Effector memory CD8-positive, alpha-beta T cell (primary cell): Measurements from ENCODE around the gene ADAM23.

Source experiments
- ATAC-seq: fragments of 150-1000 bp; cut with Tn5 transposase; replicated peaks from 2 replicates; pipeline ENCODE4 v1.10.0; 2021; ENCODE audit warnings: mild to moderate bottlenecking, moderate library complexity
- DNase-seq, 3 experiments: peaks; one replicate each; pipeline ENCODE4 v3.0.0; 2021
- H3K27ac Mint-ChIP-seq, 2 donors: one replicate each; pipeline ENCODE4 v1.8.0; 2022; ENCODE audit warnings: mild to moderate bottlenecking in 2 of 2, mixed read lengths in 2 of 2, moderate library complexity in 2 of 2
- H3K27me3 Mint-ChIP-seq, 2 donors: one replicate each; pipeline ENCODE4 v1.8.0; 2022; ENCODE audit warnings: mixed read lengths in 2 of 2
- H3K36me3 Mint-ChIP-seq: one replicate; pipeline ENCODE4 v1.8.0; 2022; ENCODE audit warnings: mild to moderate bottlenecking, moderate library complexity, mixed read lengths; ENCODE audit not compliant: insufficient read depth
- H3K4me1 Mint-ChIP-seq, 2 donors: one replicate each; pipeline ENCODE4 v1.8.0; 2022; ENCODE audit warnings: low read depth in 2 of 2, mixed read lengths in 2 of 2
- H3K4me3 Mint-ChIP-seq, 2 donors: one replicate each; pipeline ENCODE4 v1.8.0; 2022; ENCODE audit warnings: mild to moderate bottlenecking in 2 of 2, mixed read lengths in 2 of 2, moderate library complexity in 2 of 2
- H3K9me3 Mint-ChIP-seq, 2 donors: one replicate each; pipeline ENCODE4 v1.8.0; 2022; ENCODE audit warnings: mixed read lengths in 2 of 2

Gene ADAM23

DNA sequence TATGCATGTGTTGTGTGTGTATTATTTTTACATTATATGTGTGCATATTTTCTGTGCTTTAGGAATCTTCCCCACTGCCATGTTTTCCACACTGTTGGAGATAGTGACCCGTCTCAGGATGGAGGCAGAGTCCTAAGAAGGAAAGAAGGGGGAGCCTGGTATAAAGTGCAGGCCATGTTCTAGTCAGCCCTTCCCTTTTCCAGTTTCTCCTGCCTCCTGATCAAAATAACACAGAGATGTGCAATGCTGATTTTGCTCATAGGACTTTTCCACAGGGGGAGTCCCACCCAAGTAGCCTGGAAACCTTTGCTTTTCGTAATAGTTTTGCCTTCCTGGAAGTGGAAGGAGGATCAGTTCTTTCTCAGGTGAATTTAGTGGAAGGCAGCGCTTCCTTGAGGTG, 126.1 kb downstream of the ADAM23 start:
- no peak for DNase-seq
- Mint-ChIP-seq H3K27ac (no peak overlapping the region), H3K4me3 (no peak overlapping the region), H3K36me3 (no peaks in the 10 kb centered on the region), H3K27me3 (no peaks in the 10 kb centered on the region), H3K4me1 (no peaks in the 10 kb centered on the region), H3K9me3 (no peaks in the 10 kb centered on the region)
- no peak for ATAC-seq

DNA sequence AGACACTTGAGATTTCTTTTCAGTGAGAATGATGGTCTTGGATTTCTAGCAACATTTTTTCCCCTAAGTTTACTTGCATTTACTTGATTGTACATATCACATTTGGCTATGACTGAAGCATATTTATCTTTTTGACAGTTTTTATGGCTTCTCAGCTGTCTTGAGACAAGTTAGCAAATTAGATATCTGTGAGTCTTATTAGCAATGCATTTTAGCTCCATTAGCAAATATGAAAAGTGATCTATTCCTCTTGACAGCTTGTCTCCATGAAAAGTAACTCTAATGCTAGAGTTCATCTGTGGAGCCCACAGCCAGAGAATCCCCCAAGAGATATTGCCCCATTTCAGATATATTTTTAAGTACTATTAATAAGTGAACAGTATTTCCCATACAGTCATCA, 126.9 kb downstream of the ADAM23 start:
- Mint-ChIP-seq H3K27ac (no peak overlapping the region), H3K4me1 (no peaks in the 10 kb centered on the region), H3K9me3 (no peaks in the 10 kb centered on the region), H3K4me3 (no peak overlapping the region), H3K27me3 (no peaks in the 10 kb centered on the region), H3K36me3 (no peaks in the 10 kb centered on the region)
- ATAC-seq (no peak), DNase-seq (no peak)

DNA sequence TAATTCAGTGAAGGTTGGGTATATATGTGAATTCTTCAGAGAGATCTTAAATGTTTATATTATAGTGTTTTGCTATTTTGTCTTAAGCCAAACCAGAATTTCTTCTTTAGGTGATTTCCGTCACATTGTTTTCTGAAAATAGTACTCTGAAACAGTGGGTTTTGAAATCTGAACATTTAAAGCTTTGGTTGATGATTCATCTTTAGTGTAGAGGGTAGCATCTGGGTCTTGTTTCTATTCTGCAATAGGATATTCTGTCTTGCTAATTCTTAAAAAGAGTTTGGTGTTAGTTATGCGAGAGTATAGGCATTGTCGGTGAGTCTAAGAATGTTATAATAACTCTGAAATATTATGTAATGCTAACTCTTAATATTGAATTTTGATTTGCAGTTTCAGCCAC, 129.4 kb downstream of the ADAM23 start:
- no peaks in the 10 kb centered on the region for H3K27me3 Mint-ChIP-seq
- no peaks in the 10 kb centered on the region for H3K36me3 Mint-ChIP-seq
- H3K4me3 Mint-ChIP-seq, result no peak overlapping the region
- ATAC-seq, result no peak
- no peaks in the 10 kb centered on the region for H3K4me1 Mint-ChIP-seq
- DNase-seq, result no peak
- no peak overlapping the region for H3K27ac Mint-ChIP-seq
- no peaks in the 10 kb centered on the region for H3K9me3 Mint-ChIP-seq

DNA sequence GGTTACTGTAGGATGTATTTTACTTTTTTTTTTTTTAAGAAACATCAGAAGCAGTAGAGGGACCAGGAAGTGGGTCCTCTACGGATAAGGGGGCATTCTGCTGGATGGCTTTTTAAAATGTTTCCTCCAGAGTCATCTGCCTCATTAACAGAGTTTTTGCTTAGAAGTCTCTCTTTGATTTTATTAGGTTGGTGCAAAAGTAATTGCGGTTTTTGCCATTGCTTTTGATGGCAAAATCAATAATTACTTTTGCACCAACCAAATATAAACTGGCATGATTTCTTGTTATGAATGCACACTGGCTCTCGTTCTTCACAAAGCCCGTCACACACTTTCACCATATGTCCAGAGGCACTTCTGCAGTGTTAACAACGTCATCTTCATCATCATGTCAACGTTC, 130.5 kb downstream of the ADAM23 start:
- no peak overlapping the region for H3K4me3 Mint-ChIP-seq

DNA sequence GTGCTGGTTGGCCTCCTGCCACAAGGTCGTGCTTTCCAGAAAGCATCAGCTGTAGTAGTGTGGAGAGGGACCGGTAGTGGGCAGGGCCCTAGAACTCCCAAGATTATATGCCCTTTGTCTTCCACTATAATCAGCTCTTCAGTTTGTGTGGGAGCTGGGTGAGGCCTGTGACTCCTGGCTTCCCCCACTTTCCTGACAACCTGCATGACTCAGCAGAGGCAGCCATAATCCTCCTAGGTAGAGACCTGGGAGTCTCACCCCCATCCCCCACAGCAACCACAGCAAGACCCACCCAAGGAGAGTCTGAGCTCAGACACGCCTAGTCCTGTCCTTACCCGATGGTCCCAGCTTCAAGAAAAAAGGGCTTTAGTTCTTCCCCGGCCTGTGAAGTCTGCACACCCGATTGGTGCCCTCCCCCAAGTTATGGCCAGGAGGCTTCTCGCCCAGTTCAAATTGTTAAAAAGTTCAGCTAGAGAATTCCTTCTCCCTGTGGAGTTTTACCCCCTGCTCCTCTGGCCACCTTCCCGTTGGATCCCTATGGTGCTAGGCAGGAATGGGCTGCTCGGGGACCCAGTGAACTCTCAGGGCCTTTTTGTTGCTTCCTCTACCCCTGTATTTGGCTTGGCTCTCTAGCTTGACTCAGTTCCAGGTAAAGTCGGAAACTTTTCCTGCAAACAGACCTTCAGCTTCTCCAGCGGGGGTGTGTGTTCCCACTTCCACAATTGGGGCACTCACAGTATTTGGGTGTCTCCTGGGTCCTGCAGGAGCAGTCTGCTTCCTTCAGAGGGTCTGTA, 141.2 kb downstream of the ADAM23 start:
- peaks cover 9 to 20% of the 10 kb centered on the region in 2 donors for H3K27me3 Mint-ChIP-seq
- H3K9me3 Mint-ChIP-seq, result no peaks in the 10 kb centered on the region
- no peaks in the 10 kb centered on the region for H3K36me3 Mint-ChIP-seq
- no peak for DNase-seq
- H3K4me1 Mint-ChIP-seq, result no peaks in the 10 kb centered on the region
- no peak for ATAC-seq
- H3K27ac Mint-ChIP-seq, result no peak overlapping the region
- H3K4me3 Mint-ChIP-seq, result no peak overlapping the region

More for the DNA sequence above, 130.5 kb downstream of the ADAM23 start:
- H3K36me3 Mint-ChIP-seq, result no peaks in the 10 kb centered on the region
- no peak for DNase-seq
- no peaks in the 10 kb centered on the region for H3K27me3 Mint-ChIP-seq
- no peaks in the 10 kb centered on the region for H3K9me3 Mint-ChIP-seq
- no peaks in the 10 kb centered on the region for H3K4me1 Mint-ChIP-seq
- H3K27ac Mint-ChIP-seq, result no peak overlapping the region
- no peak for ATAC-seq

DNA sequence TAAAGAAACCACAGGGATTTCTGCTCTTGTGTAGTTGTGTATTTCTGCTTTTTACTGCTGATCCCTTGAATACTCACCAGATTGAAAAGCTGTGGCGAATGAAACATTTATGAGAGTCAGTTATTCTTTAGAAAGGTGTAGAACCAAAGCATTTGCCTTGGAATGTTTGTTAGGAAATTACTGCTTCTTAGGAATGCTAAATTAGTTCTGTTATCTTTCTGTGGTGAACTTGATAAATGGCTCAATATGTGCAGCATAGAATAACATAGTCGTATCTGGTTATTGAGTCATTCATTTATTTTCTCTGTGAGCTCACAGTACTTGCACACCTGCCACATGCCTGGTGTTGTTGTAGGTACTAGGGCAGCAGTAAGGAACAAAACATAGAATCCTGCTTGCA, 142.0 kb downstream of the ADAM23 start:
- Mint-ChIP-seq H3K9me3 (no peaks in the 10 kb centered on the region), H3K36me3 (no peaks in the 10 kb centered on the region), H3K4me1 (no peaks in the 10 kb centered on the region), H3K27ac (no peak overlapping the region), H3K27me3 (peaks cover 9 to 20% of the 10 kb centered on the region in 2 donors), H3K4me3 (no peak overlapping the region)
- ATAC-seq (no peak), DNase-seq (no peak)

DNA sequence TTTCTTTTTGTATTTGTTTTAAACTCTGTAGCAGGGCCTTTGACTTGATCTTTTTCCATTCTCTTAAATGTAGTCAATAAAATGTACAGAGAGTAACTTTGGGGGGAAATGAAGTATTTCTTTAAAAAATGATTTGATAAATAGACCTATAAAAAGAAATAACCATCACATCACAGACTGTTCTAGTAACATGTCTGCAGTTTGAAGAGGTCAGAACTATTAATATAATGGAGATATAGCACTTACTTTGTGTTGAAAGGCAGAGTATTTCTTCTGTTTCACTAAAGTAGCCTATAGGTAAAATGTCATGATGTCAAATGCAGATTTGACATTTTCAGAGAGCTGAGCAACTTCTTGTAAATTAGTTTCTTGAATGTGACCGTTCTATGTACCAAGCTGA, 143.3 kb downstream of the ADAM23 start:
- Mint-ChIP-seq H3K4me3 (no peak overlapping the region), H3K4me1 (no peaks in the 10 kb centered on the region), H3K27me3 (peaks cover 9 to 20% of the 10 kb centered on the region in 2 donors), H3K27ac (no peak overlapping the region), H3K9me3 (no peaks in the 10 kb centered on the region), H3K36me3 (no peaks in the 10 kb centered on the region)
- ATAC-seq, result no peak
- DNase-seq, result no peak

DNA sequence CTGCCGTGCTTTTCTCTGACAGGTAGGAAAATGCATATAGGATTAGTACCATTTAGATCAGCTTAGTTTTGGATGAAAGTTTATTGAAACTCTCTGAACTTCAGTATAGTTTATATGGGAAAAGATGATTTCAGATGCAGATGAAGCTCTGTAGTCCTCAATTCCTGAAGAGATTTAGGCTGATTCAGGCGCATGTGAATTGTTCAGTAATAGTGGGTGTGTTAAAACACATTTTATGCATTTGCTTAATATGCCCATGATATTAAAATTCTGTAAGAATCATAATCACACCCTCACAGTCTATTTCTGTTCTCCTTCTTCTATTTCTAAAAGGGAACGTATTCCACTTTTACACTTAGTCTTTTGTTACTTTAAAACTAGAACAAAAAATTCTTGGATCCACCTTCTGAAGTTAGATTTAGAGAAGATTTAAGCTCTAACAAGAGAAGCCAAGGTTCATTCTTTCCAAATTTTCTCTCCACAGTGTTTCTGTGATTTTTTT, 154.4 kb downstream of the ADAM23 start:
- H3K4me3 Mint-ChIP-seq, result no peak overlapping the region
- no peak overlapping the region for H3K27ac Mint-ChIP-seq
- DNase-seq, result no peak
- ATAC-seq, result no peak
- peaks cover 0 to 2% of the 10 kb centered on the region in 2 donors for H3K4me1 Mint-ChIP-seq
- no peaks in the 10 kb centered on the region for H3K36me3 Mint-ChIP-seq
- peaks cover 0 to 5% of the 10 kb centered on the region in 2 donors for H3K27me3 Mint-ChIP-seq
- H3K9me3 Mint-ChIP-seq, result no peaks in the 10 kb centered on the region

DNA sequence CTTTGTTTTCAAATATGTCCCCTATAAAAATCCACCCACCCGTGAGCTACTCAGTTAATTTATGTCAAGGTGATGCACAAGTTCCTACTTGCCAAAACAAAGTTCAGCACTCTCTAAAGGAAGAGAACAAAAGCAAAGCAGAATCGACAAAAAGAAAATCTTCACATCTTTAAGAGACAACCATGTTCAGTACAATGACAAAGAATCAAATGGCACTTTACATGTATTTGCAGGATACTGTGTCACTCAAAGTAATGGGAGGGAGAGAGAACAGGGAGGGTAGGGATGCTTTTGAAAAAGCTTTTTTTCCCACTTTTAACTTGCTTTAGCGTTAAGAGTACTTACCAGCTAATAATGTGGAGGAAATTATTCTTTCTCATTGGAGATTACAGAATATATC, 159.9 kb downstream of the ADAM23 start:
- Mint-ChIP-seq H3K4me3 (no peak overlapping the region), H3K36me3 (no peaks in the 10 kb centered on the region), H3K4me1 (peaks cover 0 to 2% of the 10 kb centered on the region in 2 donors), H3K27me3 (no peaks in the 10 kb centered on the region), H3K9me3 (no peaks in the 10 kb centered on the region), H3K27ac (no peak overlapping the region)
- DNase-seq (no peak), ATAC-seq (no peak)

DNA sequence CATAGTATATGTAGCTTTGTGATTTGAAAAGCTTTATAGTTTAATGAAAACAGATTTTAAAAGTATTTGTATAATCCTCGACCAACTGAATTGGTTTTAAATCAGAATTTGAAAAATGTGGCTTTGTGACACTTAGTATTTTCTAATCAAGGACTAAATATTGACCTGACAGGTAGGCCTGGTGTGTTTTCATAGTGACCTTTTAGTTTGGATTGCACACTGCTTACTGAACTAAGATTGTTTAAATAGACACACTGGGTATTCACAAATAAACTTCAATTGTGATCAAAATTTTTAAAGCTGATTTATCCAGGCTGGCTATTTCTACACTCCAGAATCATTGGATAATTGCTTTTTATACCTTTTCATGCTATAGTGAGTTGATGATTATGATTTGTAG, 167.1 kb downstream of the ADAM23 start:
- H3K9me3 Mint-ChIP-seq, result no peaks in the 10 kb centered on the region
- H3K27ac Mint-ChIP-seq, result no peak overlapping the region
- H3K4me1 Mint-ChIP-seq, result peaks cover 0 to 1% of the 10 kb centered on the region in 2 donors
- ATAC-seq (no peak), DNase-seq (no peak)
- H3K4me3 Mint-ChIP-seq, result no peak overlapping the region
- H3K36me3 Mint-ChIP-seq, result no peaks in the 10 kb centered on the region
- H3K27me3 Mint-ChIP-seq, result no peaks in the 10 kb centered on the region

DNA sequence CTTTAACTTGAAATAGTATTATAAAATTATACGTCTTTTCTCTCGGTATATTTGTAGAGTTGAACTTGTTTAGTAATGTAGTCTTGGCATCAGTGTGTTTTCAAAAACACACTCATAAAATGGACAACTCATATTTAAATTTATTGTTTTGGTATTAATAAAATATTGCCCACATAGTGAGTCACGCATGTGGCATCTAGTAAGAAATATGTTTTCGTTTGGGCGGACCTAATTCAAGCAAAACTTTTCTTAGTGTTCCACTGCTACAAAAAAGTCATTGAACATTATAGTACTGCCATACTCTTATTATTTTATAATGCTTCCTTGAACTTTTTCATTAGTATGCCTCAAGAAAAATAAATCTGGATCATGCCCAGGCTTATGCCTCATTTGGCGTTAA, 167.9 kb downstream of the ADAM23 start:
- Mint-ChIP-seq H3K27ac (no peak overlapping the region), H3K4me3 (no peak overlapping the region), H3K9me3 (no peaks in the 10 kb centered on the region), H3K4me1 (peaks cover 0 to 1% of the 10 kb centered on the region in 2 donors), H3K36me3 (no peaks in the 10 kb centered on the region), H3K27me3 (no peaks in the 10 kb centered on the region)
- ATAC-seq, result no peak
- DNase-seq, result no peak

DNA sequence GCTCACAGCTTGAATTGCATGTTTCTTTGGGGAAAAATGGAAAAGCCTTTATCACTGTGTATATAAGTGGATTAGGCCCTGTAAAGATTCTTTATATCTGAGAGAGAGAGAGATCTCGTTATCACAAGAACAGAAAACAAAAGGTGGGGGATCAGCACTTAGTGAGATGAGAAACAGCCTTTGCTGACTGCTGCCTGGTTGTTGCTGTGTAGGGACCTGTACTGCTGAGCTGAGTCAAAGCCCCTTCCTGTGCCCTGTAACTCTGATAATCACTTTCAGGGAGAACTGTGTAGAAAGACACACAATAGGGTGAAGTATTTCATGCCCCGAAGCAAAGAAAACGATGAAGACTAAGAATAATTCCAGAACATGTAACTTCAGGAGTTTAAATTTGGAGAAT, 168.4 kb downstream of the ADAM23 start:
- no peaks in the 10 kb centered on the region for H3K36me3 Mint-ChIP-seq
- no peaks in the 10 kb centered on the region for H3K27me3 Mint-ChIP-seq
- DNase-seq, result no peak
- ATAC-seq, result no peak
- H3K4me1 Mint-ChIP-seq, result peaks cover 0 to 1% of the 10 kb centered on the region in 2 donors
- H3K27ac Mint-ChIP-seq, result no peak overlapping the region
- no peak overlapping the region for H3K4me3 Mint-ChIP-seq
- H3K9me3 Mint-ChIP-seq, result peaks cover 0 to 1% of the 10 kb centered on the region in 2 donors

DNA sequence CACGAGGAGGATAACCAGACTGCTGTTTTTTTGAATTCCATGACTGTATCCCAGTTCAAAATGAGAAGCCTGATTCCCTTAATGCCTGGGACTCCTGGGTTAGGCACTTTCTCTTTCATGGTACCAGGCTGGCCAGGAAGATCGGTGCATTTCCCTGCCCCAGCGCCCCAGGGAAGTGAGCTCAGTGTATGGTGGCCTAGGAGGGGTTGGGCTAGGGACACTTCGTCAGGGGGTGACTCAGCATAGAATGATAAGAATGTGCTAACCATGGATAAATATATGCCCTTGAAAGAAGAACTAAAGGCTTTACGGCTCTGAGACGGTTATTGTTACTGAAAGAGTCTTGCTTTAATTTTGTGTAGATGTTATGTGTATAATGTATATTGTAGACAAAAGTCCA, 171.5 kb downstream of the ADAM23 start:
- H3K27ac Mint-ChIP-seq, result no peak overlapping the region
- no peak overlapping the region for H3K4me3 Mint-ChIP-seq
- peaks cover 0 to 1% of the 10 kb centered on the region in 2 donors for H3K9me3 Mint-ChIP-seq
- ATAC-seq (no peak), DNase-seq (no peak)
- peaks cover 0 to under 1% of the 10 kb centered on the region in 2 donors for H3K4me1 Mint-ChIP-seq
- H3K36me3 Mint-ChIP-seq, result no peaks in the 10 kb centered on the region
- no peaks in the 10 kb centered on the region for H3K27me3 Mint-ChIP-seq

DNA sequence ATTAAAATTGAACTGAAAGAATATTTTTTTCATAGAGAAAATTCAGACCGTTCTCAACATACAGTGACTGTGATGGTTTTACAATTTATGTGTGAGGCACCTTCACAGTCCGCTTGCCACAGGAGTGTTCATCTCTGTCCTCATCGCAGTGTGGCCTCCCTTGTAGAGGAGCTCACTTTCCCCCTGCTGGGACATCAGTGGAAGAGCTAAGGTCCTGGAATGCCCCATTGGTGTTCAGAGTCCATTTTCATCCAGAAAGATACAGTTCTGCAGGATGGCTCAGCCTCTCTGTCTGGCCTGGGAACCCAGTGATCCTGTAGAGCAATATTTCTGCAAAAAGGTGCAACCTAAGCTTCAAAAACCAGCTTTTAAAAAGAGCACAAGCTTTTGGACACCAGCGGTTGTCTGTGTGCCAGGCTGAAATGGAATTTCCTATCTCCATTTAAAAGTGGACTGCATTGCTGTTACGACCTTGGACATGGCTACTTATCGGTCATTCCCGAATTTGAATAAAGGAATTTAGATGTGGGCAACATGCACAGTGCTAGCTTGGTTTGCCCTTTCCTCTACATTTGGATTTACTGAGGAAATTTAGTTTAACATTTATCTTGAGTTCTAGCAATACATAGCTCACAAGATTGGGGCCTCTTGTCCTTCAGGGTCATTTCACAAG, 172.2 kb downstream of the ADAM23 start:
- peaks cover 0 to 1% of the 10 kb centered on the region in 2 donors for H3K9me3 Mint-ChIP-seq
- H3K36me3 Mint-ChIP-seq, result no peaks in the 10 kb centered on the region
- no peaks in the 10 kb centered on the region for H3K4me1 Mint-ChIP-seq
- H3K27me3 Mint-ChIP-seq, result no peaks in the 10 kb centered on the region
- ATAC-seq (no peak), DNase-seq (no peak)
- H3K27ac Mint-ChIP-seq, result no peak overlapping the region
- H3K4me3 Mint-ChIP-seq, result no peak overlapping the region
